ENCODE results near the gene TTLL3. TPM values are rescaled to one million over a fixed set of nuclear protein-coding genes. Genes with fewer than 3 reads are reported as not detected.

The TTLL3 gene
- total and polyA plus RNA-seq, 2 of the 13 experiments (the other 11 are each of a cell fraction or from before 2014, with no cell fraction given) = 9.5 to 51.2 TPM

DNA sequence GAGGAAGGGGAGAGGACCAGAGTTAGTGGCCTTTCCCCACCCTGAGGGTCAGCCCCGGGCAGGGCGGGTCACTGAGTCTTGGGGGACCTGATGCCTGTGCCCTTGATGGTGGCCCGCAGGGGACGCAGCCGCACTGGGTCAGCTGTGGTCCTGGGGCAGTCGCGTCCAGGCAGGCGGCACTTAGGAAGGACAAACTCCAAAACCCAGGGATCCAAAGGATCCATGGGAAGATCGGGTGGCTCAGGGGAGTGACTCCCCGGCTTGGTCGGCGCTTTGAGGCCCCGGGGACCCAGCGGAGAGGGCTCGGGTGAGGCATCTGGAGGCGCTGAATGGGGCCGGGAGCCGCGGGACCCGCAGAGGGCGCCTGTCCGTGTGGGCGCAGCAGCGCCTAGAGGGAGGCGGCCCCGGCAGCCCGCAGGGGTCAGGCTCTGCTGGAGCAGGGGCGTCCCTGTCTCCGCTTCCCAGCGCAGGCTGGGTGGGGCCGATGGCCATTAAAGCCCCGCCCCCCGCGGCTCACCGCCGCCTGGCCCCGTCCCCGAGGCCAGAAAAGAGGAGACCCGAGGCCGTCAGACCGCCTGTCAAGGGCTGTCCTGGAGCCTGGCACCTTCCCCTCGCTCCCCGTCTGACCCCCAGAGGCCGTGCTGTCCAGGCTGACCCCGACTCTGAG lies 52.5 kb downstream of the TTLL3 start (continued):
- TF ChIP-seq MYPOP (CRISPR knock-in tag; IDR thresholded peaks at IDR 0.05) (peak; percentile 46; the same call in 1 of the 2 replicates), KIAA2018 (CRISPR knock-in tag; IDR thresholded peaks at IDR 0.05; ENCODE audit: borderline replicate concordance) (no peak), TRAFD1 (CRISPR knock-in tag; IDR thresholded peaks at IDR 0.05; ENCODE audit: borderline replicate concordance) (no peak), ZNF788 (CRISPR knock-in tag; IDR thresholded peaks at IDR 0.05; ENCODE audit: borderline replicate concordance) (peak; percentile 35; the same call in 1 of the 2 replicates), STAT5B (CRISPR knock-in tag; IDR thresholded peaks at IDR 0.05) (0 out of 2 replicates have a peak, but pooled peaks have one; percentile 46), ZC3H13 (CRISPR knock-in tag; IDR thresholded peaks at IDR 0.05) (no peak), CTCF (CRISPR knock-in tag; IDR thresholded peaks at IDR 0.05) (peak; percentile 90), YEATS4 (CRISPR knock-in tag; IDR thresholded peaks at IDR 0.05; ENCODE audit: borderline replicate concordance) (peak; percentile 69; the same call in 1 of the 2 replicates), ZNF557 (CRISPR knock-in tag; IDR thresholded peaks at IDR 0.05) (no peak), ZNF33B (CRISPR knock-in tag; IDR thresholded peaks at IDR 0.05) (no peak), ZNF704 (CRISPR knock-in tag; IDR thresholded peaks at IDR 0.05; ENCODE audit: borderline replicate concordance) (no peak; the same call in 1 of the 2 replicates)

Data from HepG2 (cell line).